HG03103 (cell line): ENCODE results near the gene SAFB.

Experiments used
- ATAC-seq: cut with Tn5 transposase; IDR thresholded peaks from one replicate; pipeline ENCODE4 v1.9.1; 2021; ENCODE audit warnings: low read depth; ENCODE audit not compliant: unreplicated experiment

Gene SAFB

GRCh38 chr19:5624741-5625278, 1.9 kb downstream of the SAFB start:
- ATAC-seq = no peak

DNA sequence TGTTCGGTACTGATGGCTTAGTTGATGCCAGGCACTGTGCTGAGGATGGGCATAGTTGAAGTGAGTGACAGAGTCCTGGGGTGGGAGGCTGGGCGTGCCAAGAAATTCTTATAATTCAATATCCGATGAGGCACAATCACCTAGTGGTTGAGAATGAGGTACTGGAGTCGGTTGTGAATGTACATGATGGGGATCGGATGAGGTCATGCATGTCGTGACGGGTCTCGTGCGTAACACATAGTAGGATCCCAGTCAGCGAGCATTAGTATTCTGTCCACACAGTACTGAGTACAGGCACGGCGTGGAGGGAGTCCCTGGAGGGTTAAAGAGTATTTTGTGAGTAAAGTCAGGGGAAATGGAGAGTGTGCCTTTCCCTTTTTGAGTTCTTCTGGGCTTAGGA, 2.8 kb downstream of the SAFB start:
- ATAC-seq = no peak

- ATAC-seq = no peak
Observed at GRCh38 chr19:5627395-5627904, 4.6 kb downstream of the SAFB start.

DNA sequence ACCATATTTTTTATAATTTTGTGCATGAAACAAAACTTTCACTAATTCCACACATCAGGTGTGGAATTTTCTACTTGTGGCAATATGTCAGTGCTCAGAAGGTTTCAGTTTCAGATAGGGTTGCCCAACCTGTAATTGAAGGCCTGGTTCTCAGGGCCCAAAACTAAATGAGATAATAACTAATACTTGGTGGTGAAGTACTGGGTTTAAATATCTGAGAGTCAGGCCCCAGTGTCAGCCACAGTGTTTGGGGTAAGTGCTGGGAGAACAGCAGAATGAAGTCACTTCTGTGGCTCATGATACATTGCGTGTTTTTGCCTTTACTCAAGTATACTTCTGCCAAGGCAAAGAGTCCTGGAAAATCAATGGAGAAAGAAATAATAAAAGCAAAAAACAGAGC, 5.6 kb downstream of the SAFB start:
- no peak for ATAC-seq

DNA sequence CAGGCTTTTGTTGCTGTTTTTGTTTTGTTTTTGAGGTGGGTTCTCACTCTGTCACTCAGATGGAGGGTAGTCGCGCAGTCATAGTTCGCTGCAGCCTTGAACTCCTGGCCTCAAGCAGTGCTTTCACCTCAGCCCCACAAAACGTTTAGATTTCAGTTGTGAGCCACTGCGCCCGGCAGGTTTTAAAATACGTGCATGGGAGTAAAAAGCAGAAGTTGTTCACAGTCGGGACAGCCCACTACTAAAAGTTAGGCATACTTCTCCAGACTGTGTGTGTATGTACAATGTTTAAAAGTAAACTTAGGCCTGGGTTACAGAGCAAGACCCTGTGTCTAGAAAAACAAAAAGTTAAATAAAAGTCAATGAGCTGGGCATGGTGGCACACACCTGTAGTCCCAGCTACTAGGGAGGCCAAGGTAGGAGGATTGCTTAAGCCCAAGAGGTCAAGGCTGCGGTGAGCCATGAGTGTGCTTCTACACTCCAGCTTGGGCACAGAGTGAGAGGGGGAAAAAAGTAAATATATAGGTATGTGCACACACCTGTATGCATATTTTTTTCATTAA, 6.1 kb downstream of the SAFB start:
- no peak for ATAC-seq

DNA sequence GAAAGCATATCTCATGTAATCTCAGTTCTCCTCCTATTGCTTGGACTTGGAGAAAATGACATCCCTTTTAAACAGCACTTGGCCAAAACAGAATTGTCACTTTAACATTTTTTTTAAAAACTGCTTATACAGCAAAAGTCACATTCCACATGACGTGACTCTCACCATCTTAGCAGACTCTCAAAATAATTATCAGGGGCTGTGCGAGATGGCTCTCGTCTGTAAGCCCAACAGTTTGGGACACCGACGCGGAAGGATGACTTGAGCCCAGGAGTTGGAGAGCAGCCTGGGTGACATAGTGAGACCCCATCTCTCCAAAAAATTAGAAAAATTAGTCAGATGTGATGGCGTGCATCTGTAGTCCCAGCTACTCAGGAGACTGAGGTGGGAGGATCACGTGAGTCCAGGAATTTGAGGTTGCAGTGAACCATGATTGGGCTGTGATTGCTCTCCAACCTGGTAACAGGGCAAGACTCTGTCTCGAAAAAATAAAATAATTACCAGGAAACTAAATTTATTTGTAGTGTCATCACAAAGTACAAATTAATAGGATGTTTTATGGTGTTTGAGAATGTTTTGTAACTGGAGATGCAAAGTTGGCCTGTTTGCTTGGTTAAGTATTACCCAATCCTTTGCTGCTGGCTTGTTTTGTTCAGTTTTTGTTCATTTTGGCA, 8.8 kb downstream of the SAFB start:
- no peak for ATAC-seq

DNA sequence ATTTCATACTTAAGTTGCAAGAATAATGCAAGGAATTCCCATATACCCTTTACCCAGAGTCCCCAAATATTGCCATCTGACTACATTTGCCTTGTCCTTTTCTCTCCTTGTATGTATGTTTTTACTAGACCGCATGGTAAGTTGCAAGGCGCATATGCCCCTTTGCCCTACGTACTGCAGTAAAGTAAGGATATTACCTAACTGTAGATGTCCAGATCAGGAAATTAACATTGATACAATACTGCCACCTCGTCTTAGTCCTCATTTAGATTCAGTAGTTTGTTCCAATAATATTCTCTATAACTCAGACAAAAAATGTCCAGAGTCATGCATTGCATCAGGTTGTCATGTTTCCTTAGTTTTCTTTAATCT, 9.3 kb downstream of the SAFB start:
- no peak for ATAC-seq

- no peak for ATAC-seq
Observed at GRCh38 chr19:5632657-5633056, 9.8 kb downstream of the SAFB start.

DNA sequence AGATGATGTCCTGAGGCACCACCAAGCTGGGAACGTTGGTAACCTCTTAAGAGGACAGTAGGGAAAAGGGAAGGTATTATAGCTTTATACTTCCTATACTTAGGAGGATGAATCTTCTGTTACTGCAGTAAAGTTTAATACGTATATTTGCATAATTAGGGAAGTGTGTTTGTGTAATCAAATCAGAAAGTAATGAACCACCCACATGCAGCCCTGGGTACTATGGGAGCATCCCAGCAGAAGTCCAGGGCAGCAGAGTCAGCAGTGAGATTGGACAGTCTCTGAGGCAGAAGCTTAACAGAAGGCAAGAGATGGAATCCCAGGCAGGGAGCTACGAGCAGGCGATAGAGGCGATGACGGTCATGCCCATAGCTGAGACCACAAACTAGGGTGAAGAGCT, 12.5 kb downstream of the SAFB start:
- ATAC-seq = no peak

DNA sequence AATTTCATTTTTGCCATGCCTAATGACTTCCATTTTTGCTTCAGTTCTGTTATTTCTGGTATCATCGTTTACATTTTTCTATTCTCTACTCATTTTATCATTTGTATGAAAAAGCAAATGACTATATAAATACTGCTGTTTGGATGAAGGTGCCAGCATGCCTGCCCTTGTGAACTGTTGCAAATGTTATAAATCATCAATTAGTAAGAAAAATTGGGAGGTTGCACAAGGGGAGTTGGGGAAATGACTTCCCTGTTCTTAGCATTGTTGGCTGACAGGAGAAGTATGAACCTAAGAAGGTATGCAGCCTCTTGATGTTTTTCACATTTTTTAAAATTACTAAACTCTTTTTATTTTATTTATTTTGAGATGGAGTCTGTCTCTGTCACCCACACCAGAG, 15.1 kb downstream of the SAFB start:
- ATAC-seq = no peak

GRCh38 chr19:5641171-5641570, 18.3 kb downstream of the SAFB start:
- no peak for ATAC-seq

DNA sequence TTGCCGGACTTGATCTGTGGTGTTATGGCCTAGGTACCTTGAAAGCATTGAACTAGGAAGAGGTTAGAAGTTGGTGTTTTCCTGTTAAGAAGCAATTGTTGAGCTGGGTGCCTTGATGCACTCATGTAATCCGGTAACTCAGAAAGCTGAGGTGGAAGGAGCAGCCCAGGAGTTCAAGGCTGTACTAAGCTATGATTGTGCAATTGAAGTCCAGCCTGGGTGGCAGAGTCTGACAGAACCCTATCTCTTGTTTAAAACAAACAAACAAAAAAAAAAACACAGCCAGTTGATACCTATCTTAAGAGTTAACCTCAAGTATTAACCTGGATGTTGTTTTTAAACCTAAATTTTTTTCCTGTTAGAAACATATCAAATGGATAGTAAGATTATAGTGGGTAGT, 19.3 kb downstream of the SAFB start:
- no peak for ATAC-seq

- ATAC-seq = no peak
Observed at GRCh38 chr19:5643060-5643459, 20.2 kb downstream of the SAFB start.

GRCh38 chr19:5644037-5644436, 21.2 kb downstream of the SAFB start:
- no peak for ATAC-seq

- ATAC-seq = no peak
Observed at GRCh38 chr19:5645409-5645808, 22.5 kb downstream of the SAFB start.

- ATAC-seq = no peak
Observed at GRCh38 chr19:5646703-5647102, 23.8 kb downstream of the SAFB start.

- ATAC-seq = no peak
Observed at GRCh38 chr19:5648464-5648863, 25.6 kb downstream of the SAFB start.

GRCh38 chr19:5651361-5651760, 28.5 kb downstream of the SAFB start:
- no peak for ATAC-seq

DNA sequence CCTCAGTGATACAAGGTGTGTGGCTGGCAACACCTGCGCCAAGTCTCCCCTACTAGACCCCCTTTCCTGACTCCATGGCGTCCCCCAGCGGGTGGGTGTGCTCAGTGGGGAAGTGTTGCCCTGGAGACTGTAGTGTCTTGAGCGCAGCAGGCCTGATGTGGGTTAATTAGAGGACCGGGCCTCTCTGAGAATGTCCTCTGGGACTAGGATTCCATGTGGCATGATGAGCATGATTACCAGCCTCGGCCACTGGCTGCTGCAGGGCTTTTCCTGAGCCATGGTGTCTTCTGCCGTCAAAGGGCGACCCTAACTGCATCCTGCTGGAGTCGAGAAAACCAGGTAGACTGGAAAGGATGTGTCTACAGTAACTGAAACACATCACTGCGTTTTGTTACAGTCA, 29.4 kb downstream of the SAFB start:
- no peak for ATAC-seq

- no peak for ATAC-seq
Observed at GRCh38 chr19:5654931-5655330, 32.0 kb downstream of the SAFB start.

GRCh38 chr19:5655412-5655811, 32.5 kb downstream of the SAFB start:
- no peak for ATAC-seq

GRCh38 chr19:5661483-5661882, 38.6 kb downstream of the SAFB start:
- ATAC-seq = no peak
